ENCODE data around the gene HDGF.
A peak's percentile ranks its signal among the peaks of the same experiment; 100 is the strongest.

The HDGF gene

DNA sequence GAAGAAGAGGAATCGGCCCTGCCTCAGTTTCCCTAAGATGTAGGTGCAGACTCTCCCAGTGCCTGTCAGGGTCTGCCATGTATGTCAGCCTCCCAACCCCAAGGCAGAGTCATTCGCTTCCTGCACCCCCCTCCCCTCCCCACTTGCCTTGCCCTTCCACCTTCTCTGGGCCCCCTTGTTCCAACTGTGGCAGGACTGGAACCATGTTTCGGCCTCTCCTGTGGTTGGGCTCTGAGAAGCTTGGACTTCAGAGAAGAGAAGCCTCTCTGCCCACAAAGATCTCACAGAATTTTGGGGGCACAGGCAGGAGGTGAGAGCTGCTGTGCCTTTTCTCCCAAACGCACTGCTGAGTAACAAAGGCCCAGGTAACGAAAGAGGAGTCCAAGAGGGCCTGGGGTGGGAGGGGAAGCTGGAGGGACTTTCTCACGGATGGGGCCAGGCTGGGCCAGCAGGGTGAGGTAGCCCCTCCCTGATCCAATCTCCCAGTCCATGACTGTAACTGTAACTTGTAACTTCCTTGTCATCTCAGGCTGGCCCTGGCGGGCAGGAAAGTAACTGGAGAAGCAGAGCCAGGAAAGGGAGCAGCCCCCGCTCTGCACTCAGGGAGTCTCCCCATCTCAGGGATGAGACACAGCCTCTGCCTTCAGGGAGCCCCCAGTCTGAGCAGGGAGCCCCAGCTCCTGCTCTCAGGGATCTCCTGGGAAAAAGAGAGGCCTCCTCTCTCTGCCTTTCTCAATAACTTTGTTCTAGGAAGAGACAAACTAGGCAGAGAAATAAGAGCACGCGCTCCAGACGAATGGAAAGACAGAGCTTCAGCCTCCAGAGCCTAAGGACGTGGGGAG lies 57.4 kb downstream of the HDGF start:
- DNase-seq, result no peak

DNA sequence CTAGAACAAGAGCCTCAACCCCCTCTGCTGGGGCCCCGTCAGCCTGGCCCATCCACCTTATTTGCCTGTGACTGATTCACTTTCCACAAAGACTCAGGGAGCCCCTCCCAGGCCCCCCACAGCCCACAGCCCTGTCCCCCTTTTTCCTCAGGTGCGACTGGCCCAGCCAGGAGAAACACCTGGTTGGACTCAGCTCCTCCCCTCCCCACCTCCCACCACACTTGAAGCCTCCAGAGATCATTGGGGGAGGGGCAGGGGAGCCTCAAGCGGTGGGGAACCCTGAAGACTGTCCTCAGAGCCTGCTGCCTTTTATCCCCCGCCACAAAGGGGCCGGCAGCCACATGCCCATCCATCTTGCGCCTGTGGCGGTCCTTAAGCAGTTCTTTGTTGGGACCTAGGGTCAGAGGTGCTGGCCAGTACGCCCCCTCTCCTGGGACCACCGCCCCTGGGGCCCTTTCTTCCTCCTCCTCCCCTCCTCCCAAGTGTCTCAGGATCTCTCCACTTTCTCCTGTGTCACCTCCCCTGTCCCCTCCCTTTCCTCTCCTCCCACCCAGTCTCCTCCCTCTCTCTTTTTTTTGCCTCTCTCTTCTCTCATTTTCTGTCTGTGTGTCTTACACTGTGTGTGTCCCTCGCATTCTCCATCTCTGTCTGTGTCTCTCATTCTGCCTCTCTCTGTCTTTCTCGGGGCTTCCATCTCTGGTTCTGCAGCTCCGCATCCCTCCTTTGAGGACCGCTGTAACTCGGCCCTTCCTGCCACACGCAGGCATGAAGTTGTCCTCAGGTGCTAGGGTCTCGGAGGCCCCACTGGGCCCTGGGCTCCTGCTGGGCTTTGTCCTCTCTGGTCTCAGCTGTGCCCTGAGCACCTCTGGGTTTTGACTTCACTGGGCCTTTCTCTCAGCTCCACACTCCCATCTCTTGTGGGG lies 58.3 kb downstream of the HDGF start:
- DNase-seq, result peak; percentile 86

DNA sequence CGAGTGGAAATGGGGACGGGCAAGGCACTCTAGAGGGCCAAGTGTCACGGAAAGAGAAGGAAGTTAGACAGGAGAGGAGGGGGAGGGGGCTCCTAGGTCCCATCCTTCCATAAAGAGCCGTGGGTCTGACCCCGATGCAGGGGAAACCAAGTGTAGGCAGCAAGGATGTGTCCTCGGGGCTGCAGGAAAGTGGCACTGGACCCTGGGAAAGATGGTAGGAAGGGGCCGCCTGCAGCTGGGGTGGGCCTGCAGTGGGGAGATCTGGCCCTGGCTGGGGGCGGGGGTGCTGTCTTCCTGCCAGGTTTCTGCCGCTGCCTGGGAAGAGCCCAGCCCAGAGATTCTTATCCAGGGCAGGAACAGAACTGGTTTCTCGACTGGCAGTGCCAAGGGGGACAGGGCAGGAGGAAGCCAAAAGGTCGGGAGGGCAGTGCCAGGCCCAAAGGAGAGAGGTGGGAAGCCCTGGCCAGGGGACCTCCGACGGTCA lies 59.0 kb downstream of the HDGF start:
- DNase-seq, result no peak
